GM11168 (cell line): ENCODE measurements around the gene GINS1.

Source experiments
- in situ Hi-C: fragments of 300-500 bp; cut with MboI; formaldehyde crosslinking; loops from one replicate; pipeline ENCODE4 v1.12.0; 2022; ENCODE audit warnings: low sequenced_read_pairs; ENCODE audit not compliant: unreplicated experiment

Gene GINS1

DNA sequence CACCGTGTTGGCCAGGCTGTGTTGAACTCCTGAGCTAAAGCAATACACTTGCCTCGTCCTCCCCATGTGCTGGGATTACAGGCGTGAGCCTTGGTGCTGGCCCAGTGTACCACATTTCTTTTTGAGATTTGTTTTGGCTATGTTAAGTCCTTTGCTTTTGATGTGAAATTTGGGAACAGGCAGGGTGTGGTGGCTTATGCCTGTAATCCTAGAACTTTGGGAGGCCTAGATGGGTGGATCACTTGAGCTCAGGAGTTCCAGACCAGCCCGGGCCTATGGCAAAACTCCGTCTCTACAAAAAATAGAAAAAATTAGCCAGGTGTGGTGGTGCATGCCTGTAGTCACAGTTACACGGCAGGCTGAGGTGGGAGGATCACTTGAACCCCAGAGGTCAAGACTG lies 40.2 kb downstream of the GINS1 start:
- in situ Hi-C loops = no loop called here

DNA sequence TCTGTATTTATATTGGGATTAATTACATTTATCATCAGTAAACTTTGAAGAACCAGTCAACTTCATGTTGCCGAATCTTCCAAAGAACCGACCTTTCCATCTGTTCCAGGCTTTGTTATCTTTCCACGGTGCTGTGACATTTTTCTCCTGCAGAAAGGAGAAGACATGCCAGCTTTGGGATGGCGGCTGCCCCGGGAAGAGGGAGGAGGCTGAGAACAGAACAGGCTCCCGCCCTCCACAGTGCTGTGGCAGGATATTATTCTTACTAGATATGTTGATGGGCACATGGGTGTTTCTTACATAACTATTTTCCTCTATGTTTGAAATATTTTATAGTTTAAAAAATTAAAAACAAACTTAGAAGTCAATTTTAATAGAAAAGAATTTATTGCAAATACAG lies 44.9 kb downstream of the GINS1 start:
- in situ Hi-C loops = no loop called here

DNA sequence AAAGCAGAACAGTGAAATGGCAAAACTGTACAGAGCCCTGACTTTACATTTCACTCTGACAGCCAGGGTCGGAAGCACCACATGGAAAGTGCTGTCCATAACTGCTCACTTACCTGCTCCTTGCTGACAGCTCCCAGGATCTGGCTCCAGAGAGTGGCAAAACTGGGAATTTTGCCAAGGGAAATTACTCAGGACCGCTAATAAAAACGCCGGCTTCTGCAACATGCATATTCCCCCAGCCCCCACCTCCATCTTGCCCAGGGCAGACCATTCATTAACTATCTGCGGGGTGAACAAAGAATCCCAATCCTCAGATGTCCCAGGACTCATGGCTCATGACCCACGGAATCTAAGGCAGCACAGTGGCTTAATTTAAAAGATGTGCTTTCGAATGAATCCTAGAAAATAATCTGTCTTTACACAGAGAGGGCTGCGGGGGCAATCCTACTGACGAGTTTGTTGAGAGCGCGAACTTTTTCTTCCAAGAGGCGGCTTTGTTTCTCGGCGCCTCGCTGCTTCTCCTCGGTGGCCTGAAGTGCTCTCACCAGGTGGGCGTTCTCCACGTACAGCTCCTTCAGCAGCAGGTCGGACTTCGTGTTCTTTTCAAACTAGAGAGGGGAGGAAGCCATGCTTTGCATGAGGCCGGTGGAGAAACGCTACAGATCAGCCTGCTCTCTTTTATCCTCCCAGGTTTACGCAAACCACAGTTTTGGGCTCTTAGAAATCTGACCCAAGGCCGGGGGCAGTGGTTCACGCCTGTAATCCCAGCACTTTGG lies 45.8 kb downstream of the GINS1 start:
- in situ Hi-C loops = no loop called here

DNA sequence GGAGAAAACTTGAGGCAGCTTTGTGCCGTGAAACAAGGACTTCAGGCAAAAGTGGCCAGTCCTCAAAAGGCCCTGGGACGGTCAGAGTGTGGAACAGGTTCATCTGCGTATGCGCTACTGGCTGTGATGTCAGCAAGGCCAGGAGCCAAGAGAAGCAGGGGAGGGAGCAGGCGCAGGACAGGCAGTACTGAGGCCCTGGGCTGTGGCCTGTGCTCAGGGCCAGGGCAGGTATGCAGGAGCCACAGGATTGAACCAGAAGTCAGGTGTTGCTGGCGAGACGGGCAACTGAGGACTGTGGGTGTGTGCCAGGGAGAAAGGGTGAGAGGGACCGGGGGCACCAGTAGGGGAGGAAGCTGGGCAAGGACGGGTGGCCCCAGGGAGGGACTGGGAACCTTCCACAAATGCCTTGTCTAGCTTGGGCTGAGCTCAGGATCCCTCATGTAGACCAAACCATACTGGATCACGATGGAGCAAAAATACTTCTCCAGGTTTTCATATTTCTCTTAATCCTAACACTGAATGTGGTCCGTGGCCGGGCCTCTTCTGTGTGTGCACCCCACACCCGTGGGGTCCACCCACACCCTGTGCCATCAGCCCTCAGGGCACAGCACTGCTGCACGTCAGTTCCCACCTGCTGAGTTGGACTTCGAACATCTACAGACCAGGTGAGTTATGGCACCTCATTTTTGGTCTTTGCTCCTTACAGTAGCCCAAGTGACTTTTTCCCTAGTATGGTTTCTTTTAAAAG lies 46.9 kb downstream of the GINS1 start:
- in situ Hi-C loops = no loop called here

DNA sequence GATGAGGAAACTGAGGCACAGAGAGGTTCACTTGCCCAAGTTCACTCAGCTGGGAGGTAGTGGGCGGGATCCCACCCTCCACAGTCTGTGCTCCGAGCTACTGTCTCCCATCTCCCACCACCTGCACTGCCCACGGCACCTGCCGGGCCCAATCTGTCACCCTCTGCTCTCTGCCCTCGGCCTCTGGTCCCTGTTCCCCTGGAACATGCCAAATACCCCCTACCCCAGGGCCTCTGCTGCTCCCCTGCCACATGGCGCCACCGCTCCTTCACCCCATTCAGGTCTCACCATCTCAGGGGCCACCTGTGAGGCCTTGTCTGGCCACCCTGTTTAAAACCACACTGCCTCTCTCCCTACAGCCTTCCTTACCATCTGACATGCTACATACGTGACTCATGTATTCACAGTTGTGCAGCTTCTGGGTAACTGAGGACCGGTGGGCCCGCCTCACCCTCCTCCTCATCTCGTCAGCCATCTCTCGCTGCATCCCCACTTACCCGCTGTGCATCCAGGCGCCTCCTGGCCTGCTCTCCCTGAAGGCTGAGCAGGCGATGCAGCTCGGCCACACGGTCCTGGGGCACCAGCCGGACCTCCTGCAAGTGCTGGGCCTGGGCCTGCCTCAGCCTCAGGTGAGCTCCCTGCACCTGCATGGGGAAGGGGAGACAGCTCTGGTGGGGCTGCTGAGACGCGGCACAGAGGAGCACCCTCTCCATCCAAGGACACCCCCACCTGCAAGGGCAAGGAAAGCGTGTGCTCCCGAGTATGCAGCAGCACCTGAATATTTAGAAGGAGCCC lies 50.6 kb downstream of the GINS1 start:
- in situ Hi-C loops = no loop called here

DNA sequence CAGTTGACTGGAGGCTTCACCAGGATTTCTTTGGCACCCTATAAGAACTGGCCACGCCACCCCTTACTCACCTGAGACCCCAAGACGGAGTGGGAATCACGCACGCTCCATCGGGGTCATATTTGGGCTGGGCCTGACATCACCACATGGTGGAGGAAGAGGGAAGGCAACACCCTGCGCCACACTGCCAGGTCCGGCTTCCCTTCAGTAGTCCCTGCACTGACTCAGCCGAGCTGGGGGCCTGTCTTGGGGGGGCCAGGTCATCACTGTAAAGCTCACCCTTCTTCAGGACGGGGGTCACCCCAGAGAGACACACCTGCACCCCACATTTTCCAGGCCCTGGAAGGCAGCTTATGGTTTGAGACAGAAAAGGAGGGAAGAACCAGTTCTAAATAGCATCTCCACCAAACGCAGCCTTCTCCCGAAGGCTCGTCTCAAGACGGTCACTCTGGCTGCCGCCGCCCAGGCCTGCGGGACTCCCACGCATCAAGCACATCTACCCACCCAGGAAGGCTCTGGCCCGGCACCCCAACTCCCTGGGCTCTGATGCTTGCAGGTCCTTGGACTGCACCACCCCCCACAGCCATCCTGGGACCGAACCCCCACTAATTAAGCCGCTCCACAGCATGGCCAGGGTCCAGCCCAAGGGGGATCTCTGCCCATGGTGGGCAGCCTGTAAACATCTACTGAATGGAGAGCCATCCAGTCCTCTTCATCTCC lies 51.8 kb downstream of the GINS1 start:
- in situ Hi-C loops = no loop called here

DNA sequence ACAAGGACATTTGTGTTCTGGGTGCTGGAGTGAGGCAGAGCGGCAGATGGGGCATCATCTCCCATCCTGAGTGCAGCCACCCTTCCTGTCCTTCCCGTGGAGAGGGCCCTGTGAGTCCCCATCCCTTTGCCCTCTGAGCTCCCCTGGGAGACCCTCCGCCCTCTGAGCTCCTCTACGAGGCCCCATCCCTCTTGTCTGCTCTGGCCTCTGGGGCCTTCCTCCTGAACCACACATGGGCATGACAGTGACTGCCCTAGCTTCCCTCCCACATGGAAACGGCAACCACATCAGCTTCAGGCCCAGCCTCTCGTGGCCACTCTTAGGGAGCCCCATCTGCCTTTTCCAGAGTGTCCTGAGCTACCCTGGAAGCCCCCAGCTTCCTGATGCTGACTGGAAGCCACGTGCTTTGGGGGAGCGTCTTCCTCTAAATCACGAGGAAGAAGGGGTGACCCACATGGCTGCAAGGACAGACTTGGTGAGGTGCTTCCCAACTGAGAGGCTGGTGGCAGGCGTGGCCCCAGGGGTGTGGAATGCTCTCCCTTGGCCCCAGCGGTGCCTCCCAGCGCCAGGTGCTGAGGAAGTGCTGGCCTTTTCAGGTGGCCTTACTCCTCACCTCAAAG lies 52.6 kb downstream of the GINS1 start:
- in situ Hi-C loops = no loop called here

DNA sequence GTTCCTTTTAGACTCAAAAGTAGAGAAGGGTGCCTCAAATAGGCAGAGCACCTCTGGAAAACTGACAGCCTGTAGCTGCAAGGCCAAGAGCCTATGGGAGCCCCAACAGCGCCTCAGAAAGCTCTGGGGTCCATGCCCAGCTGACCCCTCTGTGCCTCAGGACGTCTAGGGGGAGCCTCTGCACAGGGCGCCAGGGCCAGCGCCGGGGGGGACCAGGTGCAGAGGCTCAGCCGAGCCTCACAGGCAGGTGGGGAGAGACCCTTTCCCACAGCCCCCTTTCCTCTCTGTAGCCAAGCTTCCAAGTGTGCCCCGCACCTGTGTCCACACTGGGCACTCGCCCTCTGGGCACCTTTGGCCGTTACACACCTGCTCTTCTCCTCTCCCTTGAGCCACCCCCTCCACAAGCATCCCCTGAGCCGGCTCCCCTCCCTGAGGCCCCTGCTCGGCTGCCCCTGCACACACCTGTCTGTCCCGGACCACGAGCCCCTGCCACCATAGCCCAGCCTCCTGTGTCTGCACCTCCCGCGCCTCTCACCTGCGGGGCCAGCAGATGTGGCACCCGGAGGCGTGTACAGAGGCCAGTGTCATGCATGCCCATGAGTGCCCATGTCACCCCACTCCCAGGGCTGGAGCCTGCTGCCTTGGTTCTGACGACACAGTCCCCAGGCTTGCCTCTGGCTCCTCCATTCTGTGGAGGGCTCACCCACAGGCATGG lies 53.2 kb downstream of the GINS1 start:
- in situ Hi-C loops = no loop called here

DNA sequence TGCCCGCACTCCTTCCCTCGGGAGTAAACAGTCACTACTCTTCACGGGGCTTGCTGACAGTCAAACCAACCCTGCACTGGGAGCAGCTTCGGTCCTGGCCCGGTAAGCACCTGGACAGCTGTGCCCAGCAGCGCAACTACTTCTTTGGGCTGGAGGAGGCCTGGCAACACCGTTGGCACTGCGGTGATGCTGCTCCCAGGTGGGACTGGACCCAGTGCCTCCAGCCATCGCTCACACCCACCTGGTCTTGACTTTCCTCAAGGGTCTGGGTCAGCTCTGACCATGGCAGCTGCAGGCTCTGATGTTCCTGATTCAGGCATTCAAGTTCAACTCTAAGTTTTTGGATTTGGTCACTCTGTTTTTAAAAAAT lies 53.8 kb downstream of the GINS1 start:
- in situ Hi-C loops = no loop called here

DNA sequence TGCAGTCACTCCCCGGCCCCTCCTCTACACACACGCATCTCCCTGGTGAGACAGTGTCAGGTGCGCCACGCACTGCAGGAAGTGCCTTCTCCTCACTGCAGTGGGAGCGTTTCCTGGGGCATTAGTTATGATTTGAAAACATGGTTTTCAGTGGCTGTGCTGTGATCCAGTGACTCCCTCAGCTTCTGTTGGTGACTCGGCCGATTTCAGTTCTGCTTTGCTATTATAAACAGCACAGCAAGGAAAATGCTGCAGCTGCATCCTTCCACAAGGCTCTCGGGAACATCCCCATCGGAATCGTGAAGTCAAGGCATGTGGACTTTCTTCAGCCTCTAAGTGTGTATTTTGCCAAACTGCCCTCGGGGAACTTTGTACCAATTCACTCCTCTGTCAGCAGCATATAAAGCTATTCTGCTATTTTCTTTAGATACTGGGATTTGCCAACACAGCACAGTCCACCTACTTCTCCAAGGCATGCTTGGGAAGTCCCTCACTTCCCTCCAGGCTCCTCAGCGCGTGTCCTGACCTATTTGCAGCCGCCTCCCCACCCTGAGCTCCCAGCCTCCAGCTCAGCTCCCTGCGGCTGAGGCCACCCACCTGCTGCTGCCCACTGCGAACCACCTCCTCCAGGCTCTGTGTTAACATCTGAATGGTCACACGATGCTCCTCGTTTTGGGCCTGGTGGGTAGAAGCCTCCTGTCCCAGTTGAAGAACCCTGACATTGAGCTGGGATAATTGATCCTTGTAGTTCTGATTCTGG lies 54.5 kb downstream of the GINS1 start:
- in situ Hi-C loops = no loop called here

DNA sequence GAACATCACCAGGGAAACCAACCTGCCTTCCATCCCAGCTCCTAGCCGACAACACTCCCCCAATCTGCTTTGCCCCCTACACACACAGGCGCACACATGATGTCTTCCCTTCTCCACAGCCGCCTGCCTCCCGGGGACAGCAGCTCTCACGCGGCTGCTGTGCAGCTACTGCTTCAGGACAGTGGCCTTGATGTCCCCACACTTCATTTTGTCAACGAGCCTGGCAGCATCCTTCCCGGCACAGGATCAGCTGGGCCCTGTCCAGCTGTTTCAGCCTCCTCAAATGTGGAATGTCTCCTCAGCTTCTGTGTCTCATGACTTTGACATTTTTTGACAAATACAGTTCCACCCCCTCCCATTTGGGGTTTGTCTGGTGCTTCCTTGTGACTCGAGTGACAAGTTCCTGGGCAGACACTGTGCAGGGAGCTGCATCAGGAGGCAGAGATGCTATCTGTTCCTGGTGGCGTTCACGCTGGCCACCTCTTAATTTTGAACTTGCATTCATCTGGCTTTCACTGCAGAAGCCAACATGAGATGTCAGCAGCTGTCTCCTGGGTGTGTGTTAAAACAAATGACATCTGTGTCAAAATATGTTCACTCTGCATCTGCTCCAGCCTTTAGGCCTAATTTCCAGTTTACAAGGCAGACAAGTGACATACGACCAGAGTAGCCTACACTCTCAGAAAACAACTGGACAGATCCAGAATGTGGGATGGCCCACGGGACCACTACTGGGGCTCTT lies 57.2 kb downstream of the GINS1 start:
- in situ Hi-C loops = no loop called here

DNA sequence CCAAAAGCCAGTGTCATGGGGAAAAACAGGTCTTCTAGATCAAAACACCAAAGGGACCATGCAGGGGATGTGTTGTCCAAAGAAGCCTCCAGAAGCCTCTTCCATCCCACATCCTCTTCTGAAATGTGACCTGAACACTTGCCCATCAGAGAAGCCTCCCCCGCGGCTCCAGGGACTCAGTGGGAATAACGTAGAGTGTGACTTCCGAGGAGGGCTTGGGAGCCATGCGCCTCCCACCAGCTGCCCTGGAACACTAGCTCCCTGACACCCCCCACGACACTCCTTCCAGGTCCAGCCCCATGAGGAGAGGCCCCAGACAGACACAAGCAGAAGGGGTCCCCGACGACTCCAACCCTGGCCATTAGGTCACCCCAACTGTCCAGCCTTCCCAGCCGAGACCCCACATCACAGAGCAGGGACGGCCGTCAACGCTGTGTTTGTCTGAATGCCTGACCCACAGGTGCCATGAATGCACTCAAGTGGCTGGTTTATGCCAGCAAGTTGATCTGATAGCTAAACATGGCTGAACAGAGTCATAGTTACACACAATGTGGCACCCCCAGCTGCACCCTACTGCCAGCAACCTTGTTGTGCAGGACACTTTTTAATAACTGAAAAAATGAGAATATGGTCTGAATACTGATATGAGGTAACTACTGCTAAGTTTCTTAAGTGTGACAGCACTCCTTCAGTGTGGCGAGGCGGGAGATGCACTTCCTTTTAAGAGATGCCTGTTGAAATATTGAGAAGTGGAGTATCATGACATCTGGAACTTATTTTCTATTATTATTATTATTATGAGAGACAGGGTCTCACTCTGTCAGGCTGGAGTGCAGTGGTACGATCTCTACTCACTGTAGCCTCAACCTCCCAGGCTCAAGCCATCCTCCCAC lies 58.0 kb downstream of the GINS1 start:
- in situ Hi-C loops = no loop called here

DNA sequence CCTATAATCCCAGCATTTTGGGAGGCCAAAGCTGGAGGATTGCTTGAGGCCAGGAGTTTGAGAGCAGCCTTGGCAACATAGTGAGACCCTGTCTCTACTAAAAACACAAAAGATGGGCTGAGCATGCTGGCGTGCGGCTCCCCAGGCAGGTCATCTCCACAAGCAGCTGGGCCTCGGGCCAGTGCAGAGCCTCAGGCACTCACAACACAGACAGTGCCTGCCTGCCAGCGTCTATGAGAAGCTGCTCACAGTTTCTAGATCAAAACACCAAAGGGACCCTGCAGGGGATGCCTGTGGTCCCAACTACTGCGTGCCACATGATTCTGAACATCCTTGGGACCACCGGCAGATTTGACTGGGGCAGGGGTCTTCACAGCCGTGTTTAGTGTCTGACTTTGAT lies 59.4 kb downstream of the GINS1 start:
- in situ Hi-C loops = no loop called here

DNA sequence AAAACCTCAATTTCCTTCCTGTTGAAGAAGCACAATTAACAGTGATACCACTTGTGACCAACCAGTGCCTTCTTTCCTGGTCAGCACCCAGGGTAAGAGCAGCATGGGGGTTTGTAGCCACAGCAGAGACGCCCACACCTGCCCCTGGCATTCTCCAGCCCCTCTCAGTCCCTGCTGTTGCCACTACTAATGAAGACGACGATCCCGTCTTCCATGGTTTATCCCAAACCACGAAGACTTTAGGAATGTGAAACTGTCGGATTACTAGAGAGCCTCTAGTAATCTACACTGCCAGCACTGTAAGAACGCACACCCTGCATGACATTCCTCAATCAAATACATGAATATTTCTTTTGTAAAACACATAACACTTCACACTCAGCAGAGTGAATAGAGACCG lies 60.0 kb downstream of the GINS1 start:
- in situ Hi-C loops = no loop called here

DNA sequence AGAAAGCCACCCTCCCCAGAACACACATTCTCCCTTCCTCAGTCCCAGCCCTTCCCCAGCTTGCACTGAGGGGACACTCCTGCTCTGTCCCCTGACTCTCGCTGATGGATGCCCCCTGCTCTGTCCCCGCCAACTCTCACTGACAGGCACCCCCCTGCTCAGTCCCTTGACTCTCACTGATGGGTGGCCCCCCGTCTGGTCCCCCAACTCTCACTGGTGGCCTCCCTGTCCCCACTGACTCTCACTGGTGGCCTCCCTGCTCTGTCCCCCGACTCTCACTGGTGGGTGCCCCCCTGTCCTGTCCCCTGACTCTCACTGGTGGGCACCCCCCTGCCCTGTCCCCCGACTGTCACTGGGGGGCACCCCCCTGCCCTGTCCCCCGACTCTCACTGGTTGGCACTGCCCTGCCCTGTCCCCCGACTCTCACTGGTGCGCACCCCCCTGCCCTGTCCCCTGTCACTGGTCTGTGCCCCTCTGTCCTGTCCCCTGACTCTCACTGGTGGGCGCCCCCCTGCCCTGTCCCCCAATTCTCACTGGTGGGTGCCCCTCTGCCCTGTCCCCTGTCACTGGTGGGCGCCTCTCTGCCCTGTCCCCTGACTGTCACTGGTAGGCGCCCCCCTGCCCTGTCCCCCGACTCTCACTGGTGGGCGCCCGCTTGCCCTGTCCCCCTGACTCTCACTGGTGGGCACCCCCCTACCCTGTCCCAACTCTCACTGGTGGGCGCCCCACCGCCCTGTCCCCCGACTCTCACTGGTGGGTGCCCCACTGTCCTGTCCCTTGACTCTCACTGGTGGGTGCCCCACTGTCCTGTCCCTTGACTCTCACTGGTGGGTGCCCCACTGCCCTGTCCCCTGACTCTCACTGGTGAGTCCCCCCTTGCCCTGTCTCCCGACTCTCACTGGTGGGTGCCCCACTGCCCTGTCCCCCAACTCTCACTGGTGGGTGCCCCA lies 60.9 kb downstream of the GINS1 start:
- in situ Hi-C loops = no loop called here

DNA sequence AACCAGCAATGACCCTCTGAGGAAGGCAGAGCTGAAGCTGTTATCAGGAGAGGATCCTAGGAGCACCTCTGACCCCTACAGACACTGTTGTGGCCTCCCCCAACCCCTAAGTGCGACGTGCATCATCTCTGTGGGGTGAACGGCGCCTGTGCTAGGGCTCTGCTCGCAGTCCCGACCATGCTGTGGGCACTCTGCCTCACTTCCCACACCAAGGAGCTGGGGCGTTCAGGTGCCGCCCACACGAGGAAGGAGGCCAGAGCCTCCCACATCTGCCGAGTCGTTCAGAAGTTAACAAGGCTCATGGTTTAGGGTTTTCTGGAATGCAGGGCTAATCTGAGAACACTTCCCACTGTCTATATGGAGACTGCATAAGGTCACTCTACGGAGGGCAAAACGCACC lies 62.1 kb downstream of the GINS1 start:
- in situ Hi-C loops = no loop called here
